ENCODE data around the gene OPRD1.
"Not testable (repeated sequence)": the region's sequence is repeated elsewhere in the genome, so short reads cannot be mapped to it uniquely, and the experiment has no call there.

The OPRD1 gene

GRCh38 chr1:28848416-28848815, 36.4 kb downstream of the OPRD1 start:
- DNase-seq (ENCODE audit: low read depth) = no peak
- Histone ChIP-seq H3K4me1 (ENCODE audit: control insufficient read depth, insufficient read depth, low read length) (peaks cover 7% of the 10 kb centered on the region), H3K9ac (ENCODE audit: low read length) (no peak overlapping the region), H3K27me3 (replicated peaks; ENCODE audit: control insufficient read depth, insufficient read depth, low read length) (peaks cover 17% of the 10 kb centered on the region), H3K36me3 (ENCODE audit: control insufficient read depth, insufficient read depth, low read length, severe bottlenecking) (no peaks in the 10 kb centered on the region), H3K9me3 (ENCODE audit: control insufficient read depth, low read length) (no peaks in the 10 kb centered on the region), H3K4me3 (ENCODE audit: low read length) (no peak overlapping the region)

DNA sequence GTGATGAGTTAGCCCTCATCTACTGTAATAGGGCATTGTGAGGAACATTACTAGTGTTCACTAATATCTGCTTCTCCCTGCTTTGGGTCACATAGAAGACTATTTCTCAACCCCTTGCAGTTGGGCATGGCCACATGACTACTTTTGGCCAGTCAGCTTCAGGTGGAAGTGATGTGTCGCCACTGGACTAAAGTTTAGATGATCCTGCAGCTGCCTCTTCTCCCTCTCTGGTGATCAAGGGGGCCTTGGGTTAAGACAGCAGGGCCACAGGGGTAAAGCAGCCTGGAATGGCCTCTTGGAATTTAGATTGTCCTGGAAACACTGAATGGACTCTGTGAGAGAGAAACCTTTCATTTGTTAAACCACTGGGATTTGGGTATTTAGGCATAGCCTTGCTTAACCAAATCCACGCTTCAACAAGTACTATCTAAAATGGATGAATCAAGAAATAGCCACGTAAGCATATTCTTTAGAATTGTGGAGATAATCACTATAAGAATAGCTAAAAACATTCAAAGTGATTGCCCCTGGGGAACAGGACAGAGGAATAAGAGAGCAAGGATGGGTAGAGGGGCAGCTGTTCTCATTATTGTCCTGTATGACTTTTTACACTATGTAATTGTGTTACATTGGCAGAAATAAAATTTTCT, 41.2 kb downstream of the OPRD1 start:
- no peak for DNase-seq (ENCODE audit: low read depth)
- no peaks in the 10 kb centered on the region for H3K36me3 ChIP-seq (ENCODE audit: control insufficient read depth, insufficient read depth, low read length, severe bottlenecking)
- H3K4me3 ChIP-seq (ENCODE audit: low read length) = no peak overlapping the region
- H3K4me1 ChIP-seq (ENCODE audit: control insufficient read depth, insufficient read depth, low read length) = peaks cover 15% of the 10 kb centered on the region
- peaks cover 26% of the 10 kb centered on the region for H3K27me3 ChIP-seq (replicated peaks; ENCODE audit: control insufficient read depth, insufficient read depth, low read length)
- no peak overlapping the region for H3K9ac ChIP-seq (ENCODE audit: low read length)
- no peaks in the 10 kb centered on the region for H3K9me3 ChIP-seq (ENCODE audit: control insufficient read depth, low read length)

DNA sequence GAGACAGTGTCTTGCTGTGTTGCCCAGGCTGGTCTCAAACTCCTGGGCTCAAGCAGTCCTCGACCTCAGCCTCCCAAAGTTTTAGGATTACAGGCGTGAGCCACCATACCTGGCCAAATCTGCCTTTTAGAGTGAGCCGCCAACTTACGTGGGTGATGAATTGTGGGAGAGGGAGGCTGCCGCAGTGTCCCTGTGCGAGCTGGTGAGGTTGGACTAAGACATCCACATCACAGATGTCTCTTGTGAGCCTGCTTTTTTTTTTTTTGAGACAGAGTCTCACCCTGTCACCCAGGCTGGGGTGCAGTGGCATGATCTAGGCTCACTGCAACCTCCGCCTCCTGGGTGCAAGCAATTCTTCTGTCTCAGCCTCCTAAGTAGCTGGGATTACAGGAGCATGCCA, 42.4 kb downstream of the OPRD1 start:
- H3K9ac ChIP-seq (ENCODE audit: low read length); H3K4me3 ChIP-seq (ENCODE audit: low read length); H3K36me3 ChIP-seq (ENCODE audit: control insufficient read depth, insufficient read depth, low read length, severe bottlenecking); DNase-seq (ENCODE audit: low read depth); H3K9me3 ChIP-seq (ENCODE audit: control insufficient read depth, low read length): not testable (repeated sequence)
- Histone ChIP-seq H3K4me1 (ENCODE audit: control insufficient read depth, insufficient read depth, low read length) (peaks cover 15% of the 10 kb centered on the region), H3K27me3 (replicated peaks; ENCODE audit: control insufficient read depth, insufficient read depth, low read length) (peaks cover 20% of the 10 kb centered on the region)

GRCh38 chr1:28855046-28855445, 43.1 kb downstream of the OPRD1 start:
- Histone ChIP-seq H3K4me1 (ENCODE audit: control insufficient read depth, insufficient read depth, low read length) (peaks cover 15% of the 10 kb centered on the region), H3K9me3 (ENCODE audit: control insufficient read depth, low read length) (no peaks in the 10 kb centered on the region), H3K36me3 (ENCODE audit: control insufficient read depth, insufficient read depth, low read length, severe bottlenecking) (no peaks in the 10 kb centered on the region), H3K4me3 (ENCODE audit: low read length) (no peak overlapping the region), H3K9ac (ENCODE audit: low read length) (no peak overlapping the region), H3K27me3 (replicated peaks; ENCODE audit: control insufficient read depth, insufficient read depth, low read length) (peaks cover 18% of the 10 kb centered on the region)
- no peak for DNase-seq (ENCODE audit: low read depth)

GRCh38 chr1:28855469-28855951, 43.5 kb downstream of the OPRD1 start:
- Histone ChIP-seq H3K4me3 (ENCODE audit: low read length) (no peak overlapping the region), H3K9me3 (ENCODE audit: control insufficient read depth, low read length) (no peaks in the 10 kb centered on the region), H3K27me3 (replicated peaks; ENCODE audit: control insufficient read depth, insufficient read depth, low read length) (peaks cover 18% of the 10 kb centered on the region), H3K9ac (ENCODE audit: low read length) (no peak overlapping the region), H3K36me3 (ENCODE audit: control insufficient read depth, insufficient read depth, low read length, severe bottlenecking) (no peaks in the 10 kb centered on the region), H3K4me1 (ENCODE audit: control insufficient read depth, insufficient read depth, low read length) (peaks cover 15% of the 10 kb centered on the region)
- no peak for DNase-seq (ENCODE audit: low read depth)

DNA sequence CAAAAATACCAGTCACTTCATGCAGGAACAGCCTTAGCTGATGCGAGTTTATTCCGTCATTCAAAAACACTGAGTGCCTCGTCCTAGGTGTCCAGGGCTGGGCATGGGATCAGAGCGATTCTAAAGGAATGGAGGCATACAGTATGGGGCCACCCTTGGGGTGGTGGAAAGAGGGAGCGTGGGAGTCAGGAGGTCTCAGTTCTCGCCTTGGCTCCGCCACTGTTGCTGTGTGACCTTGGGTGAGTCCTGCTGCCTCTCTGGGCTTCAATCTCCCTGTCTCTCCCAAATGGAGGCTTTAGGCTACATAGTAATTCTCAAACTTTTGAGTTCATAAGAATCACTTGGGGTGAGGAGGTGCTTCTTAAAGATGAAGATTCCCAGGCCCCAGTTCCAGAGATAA, 44.0 kb downstream of the OPRD1 start:
- peaks cover 15% of the 10 kb centered on the region for H3K27me3 ChIP-seq (replicated peaks; ENCODE audit: control insufficient read depth, insufficient read depth, low read length)
- H3K9me3 ChIP-seq (ENCODE audit: control insufficient read depth, low read length) = no peaks in the 10 kb centered on the region
- no peak overlapping the region for H3K4me3 ChIP-seq (ENCODE audit: low read length)
- DNase-seq (ENCODE audit: low read depth) = no peak
- peaks cover 15% of the 10 kb centered on the region for H3K4me1 ChIP-seq (ENCODE audit: control insufficient read depth, insufficient read depth, low read length)
- no peaks in the 10 kb centered on the region for H3K36me3 ChIP-seq (ENCODE audit: control insufficient read depth, insufficient read depth, low read length, severe bottlenecking)
- no peak overlapping the region for H3K9ac ChIP-seq (ENCODE audit: low read length)

DNA sequence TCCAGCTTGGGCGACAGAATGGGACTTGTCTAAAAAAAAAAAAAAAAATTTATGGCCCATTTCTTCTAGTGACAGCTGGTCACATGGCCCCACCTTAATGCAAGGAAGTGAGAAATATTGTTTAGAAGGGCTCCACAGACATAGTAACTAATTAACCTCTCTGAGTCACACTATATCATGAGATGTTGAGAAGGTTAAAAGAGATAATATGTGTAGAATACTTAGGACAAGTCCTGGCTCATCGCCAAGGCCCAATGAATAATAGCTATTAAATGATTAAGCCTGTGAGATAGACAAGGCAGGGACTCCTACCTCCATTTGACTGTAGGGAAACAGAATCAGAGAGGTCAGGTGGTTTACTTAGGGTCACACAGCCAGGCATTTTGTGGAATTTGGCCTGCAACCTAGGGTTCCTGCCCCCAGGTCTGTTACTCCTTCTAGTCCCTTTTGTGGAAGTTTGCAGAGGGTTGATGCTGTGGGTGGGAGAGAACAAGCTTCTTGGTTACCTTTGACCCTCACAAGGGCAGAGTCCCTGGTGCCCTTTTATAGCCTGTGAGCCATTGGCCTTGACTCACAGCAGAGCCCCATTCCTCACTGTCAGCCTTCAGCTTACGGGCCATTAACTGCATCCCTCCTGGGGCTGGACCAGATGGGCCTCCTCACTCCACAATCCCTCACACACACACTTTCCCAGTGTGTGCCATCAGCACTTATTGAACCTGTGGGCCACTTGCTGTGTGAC, 48.5 kb downstream of the OPRD1 start:
- no peak for DNase-seq (ENCODE audit: low read depth)
- Histone ChIP-seq H3K9me3 (ENCODE audit: control insufficient read depth, low read length) (no peaks in the 10 kb centered on the region), H3K36me3 (ENCODE audit: control insufficient read depth, insufficient read depth, low read length, severe bottlenecking) (no peaks in the 10 kb centered on the region), H3K9ac (ENCODE audit: low read length) (no peak overlapping the region), H3K4me1 (ENCODE audit: control insufficient read depth, insufficient read depth, low read length) (peaks cover 4% of the 10 kb centered on the region), H3K4me3 (ENCODE audit: low read length) (no peak overlapping the region), H3K27me3 (replicated peaks; ENCODE audit: control insufficient read depth, insufficient read depth, low read length) (peaks cover 26% of the 10 kb centered on the region)

GRCh38 chr1:28862571-28863403, 50.8 kb downstream of the OPRD1 start:
- no peak overlapping the region for H3K4me3 ChIP-seq (ENCODE audit: low read length)
- peaks cover 31% of the 10 kb centered on the region for H3K27me3 ChIP-seq (replicated peaks; ENCODE audit: control insufficient read depth, insufficient read depth, low read length)
- no peaks in the 10 kb centered on the region for H3K36me3 ChIP-seq (ENCODE audit: control insufficient read depth, insufficient read depth, low read length, severe bottlenecking)
- H3K9me3 ChIP-seq (ENCODE audit: control insufficient read depth, low read length) = no peaks in the 10 kb centered on the region
- no peak for DNase-seq (ENCODE audit: low read depth)
- no peak overlapping the region for H3K9ac ChIP-seq (ENCODE audit: low read length)
- H3K4me1 ChIP-seq (ENCODE audit: control insufficient read depth, insufficient read depth, low read length) = no peaks in the 10 kb centered on the region

- Histone ChIP-seq H3K4me3 (ENCODE audit: low read length) (no peak overlapping the region), H3K9me3 (ENCODE audit: control insufficient read depth, low read length) (no peaks in the 10 kb centered on the region), H3K4me1 (ENCODE audit: control insufficient read depth, insufficient read depth, low read length) (no peaks in the 10 kb centered on the region), H3K36me3 (ENCODE audit: control insufficient read depth, insufficient read depth, low read length, severe bottlenecking) (no peaks in the 10 kb centered on the region), H3K9ac (ENCODE audit: low read length) (no peak overlapping the region), H3K27me3 (replicated peaks; ENCODE audit: control insufficient read depth, insufficient read depth, low read length) (peaks cover 46% of the 10 kb centered on the region)
- no peak for DNase-seq (ENCODE audit: low read depth)
These were observed 52.7 kb downstream of the OPRD1 start for GRCh38 chr1:28864695-28865094.

- no peaks in the 10 kb centered on the region for H3K4me1 ChIP-seq (ENCODE audit: control insufficient read depth, insufficient read depth, low read length)
- no peaks in the 10 kb centered on the region for H3K36me3 ChIP-seq (ENCODE audit: control insufficient read depth, insufficient read depth, low read length, severe bottlenecking)
- no peak overlapping the region for H3K9ac ChIP-seq (ENCODE audit: low read length)
- no peaks in the 10 kb centered on the region for H3K9me3 ChIP-seq (ENCODE audit: control insufficient read depth, low read length)
- H3K4me3 ChIP-seq (ENCODE audit: low read length) = no peak overlapping the region
- DNase-seq (ENCODE audit: low read depth) = no peak
- H3K27me3 ChIP-seq (replicated peaks; ENCODE audit: control insufficient read depth, insufficient read depth, low read length) = peaks cover 56% of the 10 kb centered on the region
These were observed 54.2 kb downstream of the OPRD1 start for GRCh38 chr1:28865997-28866650.

DNA sequence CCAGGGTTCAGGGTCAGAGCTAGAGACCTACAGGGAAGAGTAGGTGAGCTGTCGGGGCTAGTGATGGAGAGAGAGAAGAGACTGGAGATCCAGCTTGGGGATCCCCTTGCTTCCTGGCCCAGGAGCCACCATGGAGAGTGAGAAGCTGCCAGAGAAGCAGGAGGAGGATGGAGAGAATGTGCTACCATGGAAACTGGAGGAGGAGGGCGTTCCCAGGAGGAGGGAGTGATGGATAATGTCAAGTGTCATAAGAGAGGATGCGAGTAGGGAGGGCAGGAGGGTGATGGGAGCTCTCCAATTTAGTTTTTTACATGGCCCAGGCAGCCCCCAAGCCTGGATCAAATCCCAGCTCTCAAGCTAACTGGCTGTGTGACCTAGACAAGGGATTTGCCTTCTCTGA, 55.9 kb downstream of the OPRD1 start:
- H3K9ac ChIP-seq (ENCODE audit: low read length) = no peak overlapping the region
- no peaks in the 10 kb centered on the region for H3K9me3 ChIP-seq (ENCODE audit: control insufficient read depth, low read length)
- H3K27me3 ChIP-seq (replicated peaks; ENCODE audit: control insufficient read depth, insufficient read depth, low read length) = peaks cover 52% of the 10 kb centered on the region
- H3K4me1 ChIP-seq (ENCODE audit: control insufficient read depth, insufficient read depth, low read length) = no peaks in the 10 kb centered on the region
- no peaks in the 10 kb centered on the region for H3K36me3 ChIP-seq (ENCODE audit: control insufficient read depth, insufficient read depth, low read length, severe bottlenecking)
- DNase-seq (ENCODE audit: low read depth) = no peak
- H3K4me3 ChIP-seq (ENCODE audit: low read length) = no peak overlapping the region
